Osteocyte (in vitro differentiated cells): ENCODE measurements around the gene DTNB. TPM values are rescaled to one million over a fixed set of nuclear protein-coding genes. Genes with fewer than 3 reads are reported as not detected.

Source experiments
- DNase-seq: peaks from one replicate; pipeline ENCODE4 v3.0.0; 2021; ENCODE audit warnings: mixed read lengths; ENCODE audit not compliant: unreplicated experiment; ENCODE audit errors: extremely low spot score
- H3K27ac Mint-ChIP-seq: one replicate; pipeline ENCODE4 v1.8.0; 2021; ENCODE audit warnings: mild to moderate bottlenecking, mixed read lengths; ENCODE audit not compliant: unreplicated experiment
- H3K27me3 Mint-ChIP-seq: one replicate; pipeline ENCODE4 v1.8.0; 2021; ENCODE audit warnings: mixed read lengths; ENCODE audit not compliant: unreplicated experiment
- H3K36me3 Mint-ChIP-seq: one replicate; pipeline ENCODE4 v1.8.0; 2021; ENCODE audit warnings: mixed read lengths; ENCODE audit not compliant: unreplicated experiment
- H3K4me1 Mint-ChIP-seq: one replicate; pipeline ENCODE4 v1.8.0; 2021; ENCODE audit warnings: mixed read lengths; ENCODE audit not compliant: unreplicated experiment
- H3K4me3 Mint-ChIP-seq: one replicate; pipeline ENCODE4 v1.8.0; 2021; ENCODE audit warnings: mild to moderate bottlenecking, moderate library complexity, mixed read lengths; ENCODE audit not compliant: unreplicated experiment
- H3K9me3 Mint-ChIP-seq: one replicate; pipeline ENCODE4 v1.8.0; 2021; ENCODE audit warnings: mixed read lengths; ENCODE audit not compliant: unreplicated experiment
- CTCF ChIP-seq: fragments of 200-600 bp; sonication (generic); IDR thresholded peaks from 2 replicates; pipeline ENCODE4 v1.5.0; 2021; ENCODE audit warnings: antibody characterized with exemption, mild to moderate bottlenecking, moderate library complexity
- total RNA-seq: library from RNA; stranded (reverse); gene quantifications from 2 replicates; pipeline ENCODE4 v1.2.1, GENCODE V29; 2021

The DTNB gene
- total RNA-seq, 1 donor from 2014 or later: 20.9 TPM

- peaks cover 22% of the 10 kb centered on the region for H3K4me1 Mint-ChIP-seq
- H3K4me3 Mint-ChIP-seq: no peak overlapping the region
- DNase-seq: no peak
- TF ChIP-seq CTCF: no peak
- H3K9me3 Mint-ChIP-seq: no peaks in the 10 kb centered on the region
- H3K27ac Mint-ChIP-seq: no peak overlapping the region
- H3K36me3 Mint-ChIP-seq: no peaks in the 10 kb centered on the region
- H3K27me3 Mint-ChIP-seq: no peaks in the 10 kb centered on the region
These were observed 300.7 kb downstream of the DTNB start for GRCh38 chr2:25372405-25373268.

GRCh38 chr2:25371253-25372241 is 301.8 kb downstream of the DTNB start:
- no peak overlapping the region for H3K27ac Mint-ChIP-seq
- no peaks in the 10 kb centered on the region for H3K9me3 Mint-ChIP-seq
- H3K27me3 Mint-ChIP-seq: no peaks in the 10 kb centered on the region
- no peaks in the 10 kb centered on the region for H3K36me3 Mint-ChIP-seq
- no peak for DNase-seq
- H3K4me1 Mint-ChIP-seq: peaks cover 14% of the 10 kb centered on the region
- no peak overlapping the region for H3K4me3 Mint-ChIP-seq
- TF ChIP-seq CTCF: no peak

DNA sequence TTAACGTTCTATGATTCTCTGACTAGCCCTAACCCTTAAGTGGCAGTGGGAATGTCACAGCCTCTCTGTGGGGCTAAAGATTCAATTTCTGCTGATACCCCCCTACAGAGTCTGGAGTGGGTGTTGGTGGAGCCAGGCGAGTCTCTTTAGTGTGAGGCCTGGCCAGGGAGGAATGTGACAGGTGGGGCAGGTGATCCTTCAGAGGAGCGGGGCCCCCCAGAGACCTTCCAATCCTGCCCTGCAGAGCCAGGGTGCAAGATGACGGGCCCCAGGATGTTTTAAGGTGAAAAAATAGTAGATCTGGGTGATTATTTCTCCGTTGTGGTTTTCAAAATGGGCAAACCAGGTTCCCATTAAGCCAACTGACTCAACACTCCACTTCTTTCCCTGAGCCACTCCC is 303.5 kb downstream of the DTNB start:
- TF ChIP-seq CTCF: no peak
- Mint-ChIP-seq H3K4me1 (peaks cover 9% of the 10 kb centered on the region), H3K9me3 (no peaks in the 10 kb centered on the region), H3K4me3 (no peak overlapping the region), H3K27ac (no peak overlapping the region), H3K27me3 (no peaks in the 10 kb centered on the region), H3K36me3 (no peaks in the 10 kb centered on the region)
- DNase-seq: no peak

DNA sequence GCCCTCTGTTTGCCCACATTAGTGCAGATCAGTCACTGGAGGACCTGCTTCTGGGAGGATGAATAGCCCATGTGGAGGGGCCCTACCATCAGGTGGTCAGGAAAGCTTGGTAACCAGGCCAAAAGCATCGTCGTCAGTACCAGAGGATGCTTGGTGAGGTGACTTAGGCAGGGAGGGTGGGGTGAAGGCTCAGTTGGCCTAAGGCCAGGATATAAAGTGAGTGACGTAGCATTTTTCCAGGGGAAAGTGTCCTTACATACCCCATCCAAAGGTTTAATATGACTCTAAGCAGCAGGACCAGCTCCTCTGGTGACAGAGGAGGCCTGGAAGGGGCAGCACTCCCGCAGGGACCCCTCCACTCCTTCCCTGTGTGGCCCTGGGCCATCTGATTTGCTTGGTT is 303.9 kb downstream of the DTNB start:
- peaks cover 9% of the 10 kb centered on the region for H3K4me1 Mint-ChIP-seq
- TF ChIP-seq CTCF: no peak
- no peaks in the 10 kb centered on the region for H3K9me3 Mint-ChIP-seq
- no peaks in the 10 kb centered on the region for H3K27me3 Mint-ChIP-seq
- no peak overlapping the region for H3K4me3 Mint-ChIP-seq
- H3K27ac Mint-ChIP-seq: no peak overlapping the region
- no peak for DNase-seq
- no peaks in the 10 kb centered on the region for H3K36me3 Mint-ChIP-seq

- Mint-ChIP-seq H3K27me3 (no peaks in the 10 kb centered on the region), H3K4me3 (no peak overlapping the region)
These were observed 304.7 kb downstream of the DTNB start for GRCh38 chr2:25368660-25369059.

More at GRCh38 chr2:25368660-25369059, 304.7 kb downstream of the DTNB start:
- Mint-ChIP-seq H3K36me3 (no peaks in the 10 kb centered on the region), H3K9me3 (no peaks in the 10 kb centered on the region), H3K27ac (no peak overlapping the region), H3K4me1 (peaks cover 9% of the 10 kb centered on the region)
- no peak for TF ChIP-seq CTCF
- no peak for DNase-seq
